ENCODE measurements around the gene SBF2.
A peak's percentile ranks its signal among the peaks of the same experiment; 100 is the strongest.
"Not testable (repeated sequence)": the region's sequence is repeated elsewhere in the genome, so short reads cannot be mapped to it uniquely, and the experiment has no call there.

SBF2 gene

DNA sequence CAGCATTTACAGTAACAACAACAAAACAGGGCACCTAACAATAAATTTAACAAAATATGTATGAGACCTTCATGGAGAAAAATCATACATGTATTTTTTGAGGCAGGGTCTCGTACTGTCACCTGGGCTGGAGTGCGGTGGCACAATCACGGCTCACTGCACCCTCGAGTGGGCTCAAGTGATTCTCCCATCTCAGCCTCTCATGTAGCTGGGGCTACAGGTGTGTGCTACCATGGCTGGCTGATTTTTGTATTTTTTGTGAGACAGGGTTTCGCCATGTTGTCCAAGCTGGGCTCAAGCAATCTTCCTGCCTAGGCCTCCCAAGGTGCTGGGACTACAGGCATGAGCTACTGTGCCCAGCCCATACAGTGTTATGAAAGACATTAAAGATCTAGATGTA is 352.0 kb downstream of the SBF2 start:
- no peak for DNase-seq

DNA sequence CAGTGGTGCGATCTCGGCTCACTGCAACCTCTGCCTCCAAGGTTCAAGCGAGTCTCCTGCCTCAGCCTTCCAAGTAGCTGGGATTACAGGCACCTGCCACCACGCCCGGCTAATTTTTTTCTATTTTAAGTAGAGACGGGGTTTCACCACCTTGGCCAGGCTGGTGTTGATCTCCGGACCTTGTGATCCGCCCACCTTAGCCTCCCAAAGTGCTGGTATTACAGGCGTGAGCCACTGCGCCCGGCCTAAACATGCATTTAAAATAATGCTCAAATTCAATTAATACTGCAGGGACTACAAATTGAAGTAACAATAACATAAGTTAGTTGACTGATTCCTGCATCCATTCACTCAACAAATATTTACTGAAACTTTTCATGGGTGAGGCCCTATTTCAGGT is 354.9 kb downstream of the SBF2 start:
- DNase-seq, result not testable (repeated sequence)

DNA sequence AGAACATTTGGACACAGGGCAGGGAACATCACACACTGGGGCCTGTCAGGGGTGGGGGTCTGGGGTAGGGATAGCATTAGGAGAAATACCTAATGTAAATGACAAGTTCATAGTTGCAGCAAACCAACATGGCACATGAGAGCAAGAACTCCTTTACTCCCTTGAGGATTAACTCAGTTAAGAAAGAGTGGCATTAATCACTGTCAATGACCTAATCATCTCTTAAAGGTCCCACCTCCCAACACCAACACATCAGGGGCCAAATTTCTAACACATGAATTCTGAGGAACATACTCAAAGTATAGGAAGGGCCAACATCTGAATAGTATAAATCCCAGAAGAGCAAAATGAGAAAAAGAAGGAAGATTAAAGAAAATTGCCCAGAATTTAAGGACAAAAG is 357.3 kb downstream of the SBF2 start:
- no peak for DNase-seq

DNA sequence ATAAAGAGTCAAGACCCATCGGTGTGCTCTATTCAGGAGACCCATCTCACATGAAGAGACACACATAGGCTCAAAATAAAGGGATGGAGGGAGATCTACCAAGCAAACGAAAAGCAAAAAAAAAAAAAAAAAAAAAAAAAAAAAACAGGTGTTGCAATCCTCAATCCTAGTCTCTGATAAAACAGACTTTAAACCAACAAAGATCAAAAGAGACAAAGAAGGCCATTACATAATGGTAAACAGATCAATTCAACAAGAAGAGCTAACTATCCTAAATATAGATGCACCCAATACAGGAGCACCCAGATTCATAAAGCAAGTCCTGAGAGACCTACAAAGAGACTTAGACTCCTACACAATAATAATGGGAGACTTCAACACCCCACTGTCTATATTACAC is 361.2 kb downstream of the SBF2 start:
- not testable (repeated sequence) for DNase-seq

DNA sequence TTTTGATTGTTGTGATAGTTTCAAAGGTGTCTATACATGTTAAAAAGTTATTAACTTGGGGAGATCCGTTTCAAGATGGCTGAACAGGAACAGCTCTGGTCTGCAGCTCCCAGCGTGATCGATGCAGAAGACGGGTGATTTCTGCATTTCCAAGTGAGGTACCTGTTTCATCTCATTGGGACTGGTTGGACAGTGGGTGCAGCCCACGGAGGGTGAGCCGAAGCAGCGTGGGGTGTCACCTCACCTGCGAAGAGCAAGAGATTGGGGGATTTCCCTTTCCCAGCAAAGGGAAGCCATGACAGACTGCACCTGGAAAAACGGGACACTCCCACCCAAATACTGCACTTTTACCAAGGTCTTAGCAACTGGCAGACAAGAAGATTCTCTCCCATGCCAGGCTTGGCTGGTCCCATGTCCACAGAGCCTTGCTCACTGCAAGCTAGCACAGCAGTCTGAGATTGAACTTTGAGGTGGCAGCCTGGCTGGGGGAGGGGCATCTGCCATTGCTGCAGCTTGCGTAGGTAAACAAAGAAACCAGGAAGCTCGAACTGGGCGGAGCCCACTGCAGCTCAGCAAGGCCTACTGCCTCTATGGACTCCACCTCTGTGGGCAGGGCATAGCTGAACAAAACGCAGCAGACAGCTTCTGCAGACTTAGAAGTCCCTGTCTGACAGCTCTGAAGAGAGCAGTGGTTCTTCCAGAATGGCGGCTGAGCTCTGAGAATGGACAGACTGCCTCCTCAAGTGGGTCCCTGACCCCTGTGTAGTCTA is 363.3 kb downstream of the SBF2 start:
- DNase-seq, result not testable (repeated sequence)

DNA sequence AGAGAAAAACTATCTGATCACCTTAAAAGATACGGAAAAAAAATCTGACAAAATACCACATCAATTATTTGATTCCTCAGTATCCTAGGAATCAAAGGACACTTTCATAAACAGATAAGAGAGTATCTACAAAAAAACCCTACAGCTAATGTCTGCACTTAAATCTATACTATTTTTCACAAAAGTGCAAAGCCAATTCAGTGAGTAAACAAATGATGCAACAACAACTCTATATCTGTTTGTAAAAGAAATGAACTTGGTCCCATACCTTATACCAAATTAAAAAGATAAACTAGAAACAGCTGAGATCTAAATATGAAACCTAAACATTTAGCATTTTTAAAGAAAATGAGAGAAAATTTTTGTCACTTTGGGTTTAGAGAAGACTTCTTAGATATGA is 366.3 kb downstream of the SBF2 start:
- no peak for DNase-seq

DNA sequence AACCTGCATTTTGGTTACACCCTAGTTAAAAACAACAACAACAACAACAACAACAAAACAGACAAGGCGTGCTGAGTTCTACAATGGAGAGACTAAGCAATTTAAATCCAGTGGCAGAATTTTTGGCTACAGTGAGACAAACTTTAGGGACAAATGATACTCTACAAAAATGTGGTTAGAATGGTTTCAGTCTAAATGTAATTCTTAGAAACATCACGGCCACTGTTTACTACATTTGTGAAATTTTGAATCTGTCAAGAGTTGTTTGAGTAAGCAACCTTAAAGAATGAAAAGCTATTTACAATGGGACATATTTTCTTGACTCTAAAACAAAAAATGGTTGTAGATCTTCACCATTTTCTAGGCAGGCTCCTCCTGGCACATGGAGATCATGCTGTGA is 370.7 kb downstream of the SBF2 start:
- DNase-seq, result peak; percentile 22

DNA sequence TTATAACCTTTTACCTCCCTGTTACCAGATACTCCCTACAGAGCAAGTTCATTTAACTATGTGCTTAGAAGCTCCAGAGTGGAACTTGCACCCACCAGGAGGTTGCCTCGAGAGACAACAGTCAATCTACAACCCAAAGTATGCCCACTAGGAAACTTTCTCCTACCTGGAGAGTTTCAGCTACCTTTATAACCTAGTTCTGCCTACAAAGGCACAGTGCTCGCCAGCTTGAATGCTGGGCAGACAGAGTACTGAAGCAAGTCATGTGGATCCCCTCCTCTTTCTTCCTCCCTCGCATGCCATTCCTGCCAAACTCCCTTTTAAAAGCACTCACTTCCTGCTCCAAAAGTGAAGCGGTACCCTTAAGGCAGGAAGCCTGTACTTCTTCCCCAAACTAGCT is 371.2 kb downstream of the SBF2 start:
- no peak for DNase-seq

DNA sequence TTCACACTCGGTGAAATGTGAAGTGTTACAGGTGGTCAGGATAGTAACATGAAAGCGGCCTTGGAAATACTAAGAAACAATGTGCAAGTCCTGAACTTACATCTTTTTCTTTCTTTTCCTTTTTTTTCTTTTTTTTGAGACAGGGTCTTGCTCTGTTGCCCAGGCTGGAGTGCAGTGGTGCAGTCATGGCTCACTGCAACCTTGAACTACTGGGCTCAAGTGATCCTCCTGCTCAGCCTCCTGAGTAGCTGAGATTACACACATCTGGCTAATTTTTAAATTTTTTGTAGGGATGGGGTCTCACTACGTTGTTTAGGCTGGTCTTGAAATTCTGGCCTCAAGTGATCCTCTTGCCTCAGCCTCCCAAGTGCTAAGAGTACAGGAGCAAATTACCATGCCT is 377.5 kb downstream of the SBF2 start:
- DNase-seq, result no peak

DNA sequence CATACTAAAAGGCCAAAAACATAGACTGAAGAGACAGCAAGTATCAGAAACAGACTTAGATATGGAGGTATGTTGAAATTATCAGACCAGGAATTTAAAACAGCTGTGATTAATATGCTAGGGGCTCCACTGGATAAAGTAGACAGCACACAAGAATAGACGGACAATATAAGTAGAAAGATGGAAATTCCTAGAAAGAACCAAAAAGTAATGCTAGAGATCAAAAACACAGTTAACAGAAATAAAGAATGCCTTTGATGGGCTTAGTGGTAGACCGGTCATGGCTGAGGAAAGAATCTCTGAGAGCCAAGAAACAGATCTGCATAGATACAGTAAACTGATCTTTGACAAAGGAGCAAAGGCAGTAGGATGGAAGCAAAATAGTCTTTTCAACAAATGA is 380.0 kb downstream of the SBF2 start:
- no peak for DNase-seq

DNA sequence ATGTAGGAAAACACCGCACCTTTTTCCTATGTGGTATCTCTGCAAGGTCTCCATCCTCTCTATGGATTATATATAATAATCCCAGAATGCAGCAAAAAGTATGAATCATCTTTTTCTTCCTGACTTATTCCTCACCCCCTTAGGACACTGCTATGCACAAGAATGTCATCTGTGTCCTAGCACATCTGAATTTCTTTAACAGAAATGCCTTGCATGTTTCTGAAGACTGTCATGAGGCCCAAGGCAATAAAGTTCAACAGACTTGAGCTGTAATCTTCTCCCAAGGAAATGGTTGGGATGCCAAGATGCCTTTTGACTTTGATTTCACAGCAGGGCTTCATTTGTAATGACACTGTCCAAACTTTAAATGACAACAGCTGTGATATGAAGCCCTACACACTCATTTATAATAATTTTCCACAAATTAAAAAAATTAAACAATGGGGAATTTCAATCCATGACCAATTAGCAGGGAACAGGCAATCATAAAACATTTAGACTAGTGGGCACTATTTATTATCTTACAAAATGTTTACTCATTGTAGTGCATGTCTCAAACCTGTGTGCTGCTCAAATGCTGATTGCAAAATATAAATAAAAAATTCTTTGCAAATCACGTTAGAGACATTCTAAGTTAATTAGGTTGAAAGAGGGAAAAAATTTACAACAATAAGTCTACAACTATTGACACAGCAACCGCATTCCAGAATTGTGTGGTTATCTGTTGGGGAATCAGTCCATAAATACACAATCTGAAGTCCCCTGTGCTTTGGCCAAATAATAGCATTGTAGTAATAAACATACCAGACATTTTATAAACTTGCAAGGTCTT is 387.8 kb downstream of the SBF2 start:
- DNase-seq, result no peak

DNA sequence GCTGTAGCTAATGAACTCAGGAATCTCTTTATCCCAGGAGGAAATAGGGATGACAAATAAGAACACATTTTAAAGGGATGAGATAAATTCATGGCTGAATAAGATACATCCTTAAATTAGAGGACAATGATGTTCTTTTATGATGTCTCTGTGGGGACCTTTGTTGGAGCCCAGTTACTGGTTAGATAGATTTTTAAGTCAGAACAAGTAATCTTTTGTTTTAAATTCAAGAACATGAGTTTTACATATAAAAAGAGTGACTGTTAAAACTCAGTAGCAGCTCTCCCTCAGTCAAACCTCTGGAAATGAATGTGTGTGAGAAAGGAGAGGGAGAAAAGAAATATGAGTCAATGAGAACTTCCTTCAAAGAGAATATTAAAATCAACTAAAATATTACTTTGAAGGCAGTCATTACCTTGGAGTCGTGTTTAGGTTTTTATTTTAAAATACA is 388.5 kb downstream of the SBF2 start:
- no peak for DNase-seq

DNA sequence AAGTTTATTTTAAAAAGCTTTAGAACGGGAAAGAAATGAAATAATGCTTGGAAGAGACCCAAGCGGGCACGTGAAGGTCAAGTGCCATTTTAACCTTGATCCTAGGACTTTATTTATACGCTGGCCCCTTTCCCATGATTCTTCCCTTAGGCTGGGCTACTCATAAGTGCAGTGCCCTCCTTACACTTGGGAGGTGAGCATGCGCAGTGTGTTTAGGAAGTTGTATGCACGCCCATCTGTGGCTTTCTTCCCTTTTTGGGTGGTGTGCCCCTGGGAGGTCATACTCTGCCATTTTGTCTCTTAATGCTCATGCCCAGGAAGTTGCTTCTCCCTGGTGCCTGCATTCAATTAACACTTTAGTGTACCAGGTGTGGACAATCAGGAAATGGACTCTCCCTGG is 390.4 kb downstream of the SBF2 start:
- no peak for DNase-seq

DNA sequence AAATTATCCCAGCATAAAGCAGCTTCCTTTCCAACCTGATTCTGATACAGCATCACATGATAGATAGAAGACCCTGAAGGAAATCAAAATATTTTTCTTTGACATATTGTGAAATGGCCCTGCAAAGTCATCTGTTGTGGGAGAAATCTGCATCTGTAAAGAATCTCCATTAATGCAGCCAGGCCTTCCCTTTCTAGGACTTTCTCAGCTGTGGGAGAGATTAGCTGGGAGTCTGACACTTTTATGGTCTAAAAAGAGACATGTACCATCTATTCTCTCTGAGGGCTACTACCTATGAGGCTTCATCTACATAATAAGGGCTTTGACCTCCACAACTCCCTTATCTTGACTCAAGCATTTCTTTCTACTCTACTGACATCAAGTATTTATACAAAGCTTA is 392.1 kb downstream of the SBF2 start:
- DNase-seq, result no peak

DNA sequence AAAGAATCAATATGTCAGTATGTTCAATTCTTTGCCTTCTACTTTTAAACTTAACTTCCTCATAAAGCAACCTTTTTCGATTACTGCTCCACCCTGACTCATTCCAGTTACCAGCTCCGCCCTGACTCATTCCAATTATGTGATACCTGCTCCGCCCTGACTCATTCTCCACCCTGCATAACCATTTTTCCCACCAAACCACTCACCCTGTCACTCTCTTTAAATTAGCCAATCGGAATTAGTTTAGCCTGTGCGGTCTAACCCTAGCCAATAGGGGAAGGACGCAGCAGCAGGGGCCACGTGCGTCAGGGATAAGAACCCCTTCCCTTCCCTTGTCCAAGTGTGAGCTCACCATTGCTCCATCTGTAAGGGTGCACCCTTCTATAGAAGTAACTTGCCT is 393.8 kb downstream of the SBF2 start:
- DNase-seq, result peak; percentile 18

DNA sequence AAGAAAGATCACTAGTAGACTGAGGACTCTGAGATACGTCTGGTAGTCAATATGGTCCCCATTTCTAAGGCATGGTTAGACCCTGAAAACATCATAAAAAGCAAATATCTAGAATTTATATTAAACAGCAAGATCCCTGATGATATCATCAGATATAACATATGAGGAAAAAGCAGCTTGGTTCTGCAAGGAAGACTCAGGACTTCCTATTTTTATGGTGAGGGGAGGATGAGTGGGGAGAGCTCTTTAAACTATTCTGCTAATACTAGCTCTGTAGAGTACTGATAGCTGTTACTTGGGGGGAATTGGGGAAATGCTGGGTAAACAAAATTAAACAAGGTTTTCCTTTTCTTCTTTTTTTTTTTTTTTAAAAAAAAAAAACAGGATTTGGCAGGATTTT is 394.3 kb downstream of the SBF2 start:
- DNase-seq, result no peak

DNA sequence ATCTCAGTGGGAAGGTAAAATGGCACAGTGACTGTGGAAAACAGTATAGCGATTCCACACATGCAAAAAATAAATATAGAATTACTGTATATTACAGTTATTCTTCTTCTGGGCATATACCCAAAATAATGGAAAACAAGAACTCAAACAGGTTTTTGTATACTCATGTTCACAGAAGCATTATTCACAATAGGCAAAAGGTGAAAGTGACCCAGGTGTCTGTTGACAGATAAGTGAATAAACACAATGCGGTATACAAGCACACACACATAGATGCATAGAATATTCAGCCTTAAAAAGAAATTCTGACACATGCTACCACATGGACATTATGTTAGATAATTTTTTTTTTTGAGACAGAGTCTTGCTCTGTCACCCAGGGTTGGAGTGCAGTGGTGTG is 397.1 kb downstream of the SBF2 start:
- no peak for DNase-seq

DNA sequence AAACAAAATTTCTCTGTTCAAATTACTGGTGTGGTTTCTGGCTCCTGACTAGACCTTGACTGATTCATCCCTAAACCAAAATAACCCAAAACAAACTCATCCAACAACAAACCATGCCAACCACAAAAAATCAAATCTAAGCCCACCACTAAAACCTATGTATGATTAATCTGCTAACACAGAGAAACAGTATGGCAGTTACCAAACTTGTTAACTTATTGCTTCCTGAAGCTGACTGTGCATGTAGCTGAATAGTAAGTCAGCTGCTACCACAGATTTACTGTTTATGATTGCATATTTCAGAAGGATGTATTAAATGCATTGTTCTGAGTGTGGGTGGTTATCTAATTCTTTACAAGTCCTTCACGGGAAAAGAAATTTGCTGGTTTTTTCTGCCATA is 399.0 kb downstream of the SBF2 start:
- DNase-seq, result peak; percentile 44

DNA sequence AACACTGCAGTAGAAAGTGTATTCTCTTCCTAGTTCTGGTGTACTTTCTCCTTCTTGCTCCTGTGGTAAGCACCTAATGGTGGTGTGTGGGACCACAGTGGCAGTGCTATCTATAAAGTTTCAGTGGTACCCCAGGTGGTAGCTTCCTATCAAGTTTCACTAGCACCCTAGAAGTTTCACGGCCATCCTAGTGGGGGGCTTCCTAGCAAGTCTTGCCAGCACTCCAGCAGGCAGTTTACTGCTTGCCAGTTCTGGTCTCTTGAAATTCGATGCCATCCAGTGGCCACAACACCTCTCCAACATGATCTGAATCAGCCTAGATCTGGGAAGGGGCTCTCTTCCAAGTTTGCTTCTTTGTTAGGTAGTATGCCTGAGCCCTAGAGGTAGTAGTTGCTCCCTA is 400.5 kb downstream of the SBF2 start:
- no peak for DNase-seq

DNA sequence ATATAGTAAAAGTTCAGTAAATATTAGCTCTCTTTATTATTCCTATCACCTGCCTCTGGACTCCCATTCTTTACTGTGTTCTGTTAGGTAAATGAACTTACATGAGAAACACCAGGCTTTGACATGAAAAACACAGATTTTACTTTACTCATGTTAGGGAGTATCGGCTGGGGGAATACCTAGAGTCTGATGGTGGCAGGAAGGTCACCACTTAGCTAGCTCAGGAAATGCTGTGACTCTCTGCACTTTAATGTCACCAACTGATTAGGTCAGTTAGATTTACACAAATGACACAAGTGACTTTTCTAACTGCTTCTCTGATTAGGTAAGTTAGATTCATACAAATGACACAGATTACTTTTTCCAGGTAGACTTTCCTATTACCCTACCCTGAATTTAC is 405.1 kb downstream of the SBF2 start:
- no peak for DNase-seq

DNA sequence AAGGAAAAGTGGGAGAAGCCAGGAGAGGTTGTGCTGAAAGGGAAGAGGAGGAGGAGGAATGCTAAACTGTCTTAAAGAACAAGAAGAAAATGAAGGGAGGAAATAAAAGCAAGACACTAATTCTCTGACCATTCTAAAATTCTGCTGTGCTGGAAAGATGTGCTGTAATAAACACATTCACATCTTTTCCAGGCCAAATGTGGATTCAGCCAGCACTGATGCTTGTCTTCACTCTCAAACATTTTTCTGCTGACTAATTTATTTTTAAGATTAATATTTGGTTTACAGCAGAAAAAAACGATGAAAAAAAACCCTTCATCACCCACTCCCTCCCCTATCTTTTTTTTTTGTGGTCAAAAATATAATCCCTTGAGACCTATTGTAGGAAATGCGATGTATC is 406.5 kb downstream of the SBF2 start:
- no peak for DNase-seq

DNA sequence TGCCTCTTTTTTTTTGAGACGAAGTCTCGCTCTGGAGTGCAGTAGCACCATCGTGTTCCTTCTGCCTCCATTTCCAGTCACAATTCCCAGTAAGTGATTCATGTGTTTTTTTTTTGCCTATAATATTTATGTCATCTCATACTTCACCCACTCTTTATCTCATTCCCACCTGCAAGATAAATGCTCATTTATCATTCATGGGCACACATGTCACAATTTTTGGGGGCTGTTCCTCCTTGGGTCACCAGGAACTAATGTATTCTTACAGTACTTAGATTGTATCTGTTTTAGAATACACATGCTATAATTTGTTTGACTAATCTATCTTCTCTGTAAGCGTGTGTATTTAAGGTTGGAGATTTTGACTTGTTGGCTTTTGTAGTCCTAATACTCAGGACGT is 407.4 kb downstream of the SBF2 start:
- no peak for DNase-seq

DNA sequence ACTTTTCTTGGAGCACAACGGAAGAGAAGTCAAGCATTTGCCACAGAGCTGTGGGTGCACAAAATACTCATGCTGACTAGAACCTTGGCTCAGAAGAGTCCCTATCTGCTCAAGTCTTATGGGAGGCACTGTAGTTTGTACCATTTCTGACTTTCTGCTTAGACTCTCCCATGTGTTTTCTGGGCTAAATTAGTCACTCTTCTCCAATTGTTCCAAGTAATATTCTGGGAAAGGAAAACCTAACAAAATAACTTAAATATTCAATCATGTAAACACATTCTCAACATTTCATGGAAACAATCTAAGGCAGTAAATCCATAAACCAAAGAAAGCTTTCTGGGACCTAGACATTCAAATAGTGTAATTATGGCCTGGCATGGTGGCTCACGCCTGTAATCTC is 409.4 kb downstream of the SBF2 start:
- no peak for DNase-seq

DNA sequence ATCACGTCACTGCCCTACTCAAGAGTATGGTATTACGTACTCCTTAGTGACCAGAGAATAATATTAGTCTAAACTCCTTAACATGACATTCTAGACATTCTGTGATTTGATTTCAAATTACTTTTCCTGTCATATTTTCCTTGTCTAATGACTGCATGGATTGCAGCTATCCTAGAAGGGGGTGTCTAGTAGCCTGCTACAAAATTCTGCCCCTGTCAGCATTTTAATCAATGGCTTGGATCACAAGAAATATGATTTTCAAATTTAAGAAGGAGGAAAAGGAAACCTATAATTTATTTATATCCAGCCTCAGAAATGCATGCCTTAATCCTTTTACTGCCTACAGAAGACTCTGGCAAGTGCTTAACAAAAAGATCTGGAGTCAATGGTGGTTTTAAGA is 413.4 kb downstream of the SBF2 start:
- no peak for DNase-seq

DNA sequence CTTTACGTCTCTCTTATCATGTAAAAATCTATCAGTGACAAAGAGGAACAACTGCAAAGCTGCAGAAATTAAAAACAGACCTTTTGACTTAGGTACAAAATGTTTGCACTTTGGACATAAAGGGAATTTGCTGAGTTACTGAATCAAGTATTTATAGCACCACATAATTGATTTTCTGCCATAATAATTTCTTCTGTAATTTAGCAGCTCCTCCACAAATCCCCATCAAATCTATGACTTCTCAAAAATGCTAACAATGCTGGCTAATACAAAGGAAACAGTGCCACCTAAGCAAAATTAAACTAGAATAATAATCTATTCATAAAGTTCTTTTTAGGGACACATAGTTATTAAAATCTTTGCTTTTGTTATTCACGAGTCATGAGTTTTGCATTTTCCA is 415.1 kb downstream of the SBF2 start:
- DNase-seq, result no peak
